LoVo (cell line): ENCODE measurements around the gene RGS6.

ENCODE experiments used
- DNase-seq: peaks from one replicate; pipeline ENCODE4 v3.0.0-alpha.2; 2016; ENCODE audit warnings: low spot score

Gene RGS6

DNA sequence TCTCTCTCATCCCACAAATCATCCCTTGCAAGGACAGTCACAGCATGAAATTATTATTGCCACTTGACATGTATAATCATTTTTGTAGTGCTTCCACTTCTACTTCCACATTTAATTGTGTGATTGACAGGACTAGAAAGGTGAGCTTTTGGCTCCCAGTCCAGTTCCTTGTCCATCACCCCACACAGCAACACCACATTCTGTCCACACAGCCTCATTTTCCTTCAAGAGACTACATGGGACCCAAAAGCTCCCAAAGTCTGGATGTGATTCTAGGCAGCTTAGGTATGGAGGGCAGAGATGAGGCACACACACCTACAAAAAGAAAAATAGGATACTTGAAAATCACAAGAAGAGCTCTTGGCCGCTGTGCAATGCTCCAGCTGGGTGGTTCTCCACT lies 595.4 kb downstream of the RGS6 start:
- DNase-seq = no peak

GRCh38 chr14:72528059-72528862 lies 596.0 kb downstream of the RGS6 start:
- DNase-seq = no peak

DNA sequence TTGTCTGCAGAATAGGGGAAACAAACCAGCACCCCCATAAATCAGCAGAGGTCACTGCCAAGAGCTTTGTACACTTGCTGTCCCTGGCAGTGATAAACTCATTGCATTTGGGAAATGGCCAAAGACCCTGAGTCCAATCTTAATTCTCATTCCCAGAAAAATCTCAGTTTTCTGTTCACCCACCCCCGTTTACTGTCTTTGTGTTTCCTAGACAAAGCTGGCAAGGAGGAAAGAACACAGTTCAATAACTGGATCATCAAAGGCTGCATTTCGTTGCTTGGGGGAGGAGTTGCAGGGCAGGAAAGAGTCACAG lies 596.6 kb downstream of the RGS6 start:
- no peak for DNase-seq

DNA sequence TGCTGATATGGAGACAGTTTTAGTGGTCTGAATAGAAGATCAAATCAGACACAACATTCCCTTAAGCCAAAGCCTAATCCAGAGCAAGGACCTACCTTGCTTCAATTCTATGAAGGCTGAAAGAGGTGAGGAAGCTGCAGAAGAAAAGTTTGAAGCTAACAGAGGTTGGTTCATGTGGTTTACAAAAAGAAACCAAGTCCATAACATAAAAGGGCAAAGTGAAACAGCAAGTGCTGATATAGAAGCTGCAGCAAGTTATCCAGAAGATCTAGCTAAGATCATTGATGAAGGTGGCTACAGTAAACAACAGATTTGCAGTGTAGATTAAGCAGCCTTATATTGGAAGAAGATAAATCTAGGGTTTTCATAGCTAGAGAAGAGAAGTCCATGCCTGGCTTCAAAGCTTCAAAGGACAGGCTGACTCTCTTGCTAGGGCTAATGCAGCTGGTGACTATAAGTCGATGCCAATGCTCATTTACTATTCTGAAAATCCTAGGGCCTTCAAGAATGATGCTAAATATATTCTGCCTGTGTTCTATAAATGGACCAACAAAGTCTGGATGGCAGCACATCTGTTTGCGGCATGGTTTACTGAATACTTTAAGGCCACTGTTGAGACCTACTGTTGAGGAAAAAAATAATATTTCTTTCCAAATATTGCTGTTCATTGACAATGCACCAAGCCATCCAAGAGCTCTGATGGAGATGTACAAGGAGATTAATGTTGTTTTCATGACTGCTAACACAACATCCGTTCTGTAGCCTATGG lies 600.6 kb downstream of the RGS6 start:
- no peak for DNase-seq

- no peak for DNase-seq
These were observed 603.3 kb downstream of the RGS6 start for GRCh38 chr14:72535485-72535884.

DNA sequence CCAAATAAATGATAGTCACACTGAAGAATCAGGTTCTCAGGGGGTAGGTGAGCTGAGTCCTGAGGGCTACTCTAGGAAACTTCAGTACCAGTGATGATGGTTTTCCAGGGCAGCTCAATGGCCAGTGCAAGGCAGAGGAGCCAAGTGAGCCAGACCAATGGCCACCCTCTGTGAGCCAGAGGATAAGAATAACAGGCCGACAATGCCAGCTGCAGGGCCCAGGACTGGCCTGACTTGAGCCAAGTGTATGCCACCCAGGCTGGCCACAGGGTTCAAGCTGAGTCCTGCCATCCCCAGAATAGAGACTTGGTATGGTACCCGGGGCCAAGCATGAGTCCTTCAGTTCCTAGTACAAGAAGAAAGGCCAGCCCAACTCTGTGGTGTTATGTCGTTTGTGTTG lies 606.2 kb downstream of the RGS6 start:
- no peak for DNase-seq

- no peak for DNase-seq
These were observed 607.6 kb downstream of the RGS6 start for GRCh38 chr14:72539661-72540315.

GRCh38 chr14:72540836-72541235 lies 608.6 kb downstream of the RGS6 start:
- no peak for DNase-seq

- DNase-seq = no peak
These were observed 609.3 kb downstream of the RGS6 start for GRCh38 chr14:72541546-72541945.

DNA sequence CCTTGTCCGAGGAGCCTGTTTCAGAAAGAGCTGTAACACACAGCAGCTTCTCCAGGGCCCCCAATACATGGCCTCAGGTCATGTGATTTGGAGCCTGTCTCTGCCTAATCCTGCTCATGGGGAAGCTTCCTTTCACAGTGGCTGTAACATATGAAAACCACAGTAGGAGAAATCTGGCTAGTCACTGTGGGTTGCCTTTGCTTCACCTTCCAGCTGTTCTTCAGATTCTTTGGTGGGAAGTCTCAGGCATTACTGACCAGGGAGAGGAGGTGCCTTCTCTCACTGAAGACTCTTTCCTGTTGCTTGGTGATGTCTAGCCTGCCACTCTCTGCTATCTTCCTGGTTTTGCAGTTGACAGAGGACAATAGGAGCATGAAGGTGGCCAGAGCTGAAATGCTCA lies 611.1 kb downstream of the RGS6 start:
- no peak for DNase-seq

DNA sequence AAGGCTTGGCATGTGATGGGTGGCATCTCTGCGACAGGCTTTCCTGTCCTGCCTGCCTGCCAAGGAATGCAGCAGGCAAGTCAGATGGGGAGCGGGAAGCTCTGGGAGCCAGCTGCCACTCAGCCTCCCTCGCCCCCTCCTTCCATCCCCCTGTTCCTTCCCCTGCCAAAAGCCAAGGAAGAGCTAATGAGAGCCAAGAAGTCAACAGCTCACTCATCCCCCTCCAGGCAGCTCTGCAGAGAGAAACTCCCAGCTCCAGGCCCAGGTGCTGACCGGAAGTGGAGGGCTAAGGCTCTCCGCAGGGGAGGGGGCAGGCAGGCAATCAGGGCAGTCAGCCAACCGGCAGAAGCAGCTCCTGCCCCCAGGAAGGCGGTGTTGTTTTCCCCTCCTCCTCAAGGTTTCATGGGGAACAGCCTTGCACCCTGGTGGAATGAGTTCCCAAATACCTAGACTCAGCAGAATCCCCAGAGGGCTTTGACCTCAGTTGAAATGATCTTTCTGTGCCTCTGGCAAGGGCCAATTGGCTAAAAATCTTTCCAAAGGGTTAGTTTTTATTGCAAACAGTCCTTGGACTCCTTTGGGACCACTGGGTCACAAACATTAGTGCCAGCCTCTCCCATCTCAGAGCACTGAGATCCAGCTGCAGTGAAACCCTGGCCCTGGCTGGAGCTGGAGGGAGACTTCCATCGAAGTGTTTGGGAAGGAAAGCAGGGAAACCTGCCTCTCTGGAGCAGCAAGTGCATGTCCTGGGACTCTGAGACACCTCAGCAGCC lies 612.6 kb downstream of the RGS6 start:
- no peak for DNase-seq

GRCh38 chr14:72545411-72546311 lies 613.4 kb downstream of the RGS6 start:
- no peak for DNase-seq

- DNase-seq = no peak
These were observed 614.3 kb downstream of the RGS6 start for GRCh38 chr14:72546344-72547016.

- DNase-seq = no peak
These were observed 615.8 kb downstream of the RGS6 start for GRCh38 chr14:72547999-72548398.

GRCh38 chr14:72549026-72549425 lies 616.8 kb downstream of the RGS6 start:
- no peak for DNase-seq

GRCh38 chr14:72549854-72550253 lies 617.6 kb downstream of the RGS6 start:
- DNase-seq = no peak

GRCh38 chr14:72550513-72550912 lies 618.3 kb downstream of the RGS6 start:
- DNase-seq = no peak

DNA sequence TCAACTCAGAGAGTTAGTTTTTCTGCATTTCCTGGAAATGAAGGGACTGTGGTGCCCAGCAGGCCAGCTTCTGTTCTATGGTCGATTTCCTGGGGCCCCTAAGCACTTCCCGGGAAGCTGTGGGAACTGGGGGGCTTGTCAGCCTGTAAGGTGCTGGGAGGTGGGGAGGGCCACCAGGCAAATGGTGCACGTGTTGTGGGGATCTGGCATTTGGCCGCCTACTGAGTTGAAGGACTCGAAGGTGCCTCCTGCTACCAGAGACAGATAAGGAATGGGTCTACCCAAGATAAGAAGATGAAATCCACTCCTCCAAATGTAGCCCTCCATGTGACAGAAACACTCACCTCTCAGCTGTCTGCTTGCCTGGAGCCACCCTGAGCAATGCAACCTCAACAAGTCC lies 620.0 kb downstream of the RGS6 start:
- no peak for DNase-seq

GRCh38 chr14:72553161-72553560 lies 620.9 kb downstream of the RGS6 start:
- DNase-seq = no peak

- DNase-seq = no peak
These were observed 621.4 kb downstream of the RGS6 start for GRCh38 chr14:72553656-72554055.

DNA sequence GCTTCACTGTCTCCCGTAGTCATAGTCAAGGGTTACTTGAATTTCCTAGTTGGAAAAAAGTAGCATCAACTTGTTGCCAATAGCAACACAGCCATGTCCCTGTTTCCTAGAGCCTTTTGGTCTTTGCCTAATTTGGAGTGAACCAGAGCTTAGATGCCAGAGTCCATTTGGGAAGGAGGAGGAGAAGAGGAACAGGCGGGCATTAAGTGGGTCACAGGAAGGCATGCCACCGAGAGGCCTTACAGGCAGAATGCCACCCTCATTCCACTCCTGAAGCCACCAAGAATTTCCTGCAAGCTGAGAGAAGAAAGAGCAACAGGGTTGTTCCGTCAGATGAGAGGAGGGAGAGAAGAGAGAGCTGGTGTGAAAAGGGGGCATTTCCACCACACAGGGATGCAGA lies 622.2 kb downstream of the RGS6 start:
- DNase-seq = no peak
